Measurements from ENCODE around the gene SUMO4. TPM values are rescaled to one million over a fixed set of nuclear protein-coding genes. Genes with fewer than 3 reads are reported as not detected.

SUMO4 gene
- polyA plus RNA-seq, 1 of the 3 experiments (the other 2 are of a cell fraction) = not detected

DNA sequence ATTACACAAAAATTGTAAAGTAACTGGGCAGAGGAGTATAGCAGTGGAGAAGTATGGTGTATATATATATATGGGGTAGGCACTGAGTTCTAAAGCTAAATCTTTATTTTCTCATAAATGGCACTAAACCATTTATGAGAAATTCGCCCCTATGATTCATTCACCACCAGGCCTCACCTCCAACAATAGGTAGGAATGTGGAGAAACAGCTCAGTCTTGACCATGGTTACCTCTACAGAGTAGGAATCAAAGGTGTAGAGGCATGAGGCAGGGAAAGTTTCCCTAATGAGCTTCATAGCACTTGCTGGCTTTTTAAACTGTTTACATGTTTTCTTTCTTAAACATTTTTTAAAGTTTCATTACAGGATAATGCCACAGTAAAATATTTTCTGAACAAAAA lies 36.9 kb upstream of the SUMO4 start (continued):
- TF ChIP-seq, protein P1, sequence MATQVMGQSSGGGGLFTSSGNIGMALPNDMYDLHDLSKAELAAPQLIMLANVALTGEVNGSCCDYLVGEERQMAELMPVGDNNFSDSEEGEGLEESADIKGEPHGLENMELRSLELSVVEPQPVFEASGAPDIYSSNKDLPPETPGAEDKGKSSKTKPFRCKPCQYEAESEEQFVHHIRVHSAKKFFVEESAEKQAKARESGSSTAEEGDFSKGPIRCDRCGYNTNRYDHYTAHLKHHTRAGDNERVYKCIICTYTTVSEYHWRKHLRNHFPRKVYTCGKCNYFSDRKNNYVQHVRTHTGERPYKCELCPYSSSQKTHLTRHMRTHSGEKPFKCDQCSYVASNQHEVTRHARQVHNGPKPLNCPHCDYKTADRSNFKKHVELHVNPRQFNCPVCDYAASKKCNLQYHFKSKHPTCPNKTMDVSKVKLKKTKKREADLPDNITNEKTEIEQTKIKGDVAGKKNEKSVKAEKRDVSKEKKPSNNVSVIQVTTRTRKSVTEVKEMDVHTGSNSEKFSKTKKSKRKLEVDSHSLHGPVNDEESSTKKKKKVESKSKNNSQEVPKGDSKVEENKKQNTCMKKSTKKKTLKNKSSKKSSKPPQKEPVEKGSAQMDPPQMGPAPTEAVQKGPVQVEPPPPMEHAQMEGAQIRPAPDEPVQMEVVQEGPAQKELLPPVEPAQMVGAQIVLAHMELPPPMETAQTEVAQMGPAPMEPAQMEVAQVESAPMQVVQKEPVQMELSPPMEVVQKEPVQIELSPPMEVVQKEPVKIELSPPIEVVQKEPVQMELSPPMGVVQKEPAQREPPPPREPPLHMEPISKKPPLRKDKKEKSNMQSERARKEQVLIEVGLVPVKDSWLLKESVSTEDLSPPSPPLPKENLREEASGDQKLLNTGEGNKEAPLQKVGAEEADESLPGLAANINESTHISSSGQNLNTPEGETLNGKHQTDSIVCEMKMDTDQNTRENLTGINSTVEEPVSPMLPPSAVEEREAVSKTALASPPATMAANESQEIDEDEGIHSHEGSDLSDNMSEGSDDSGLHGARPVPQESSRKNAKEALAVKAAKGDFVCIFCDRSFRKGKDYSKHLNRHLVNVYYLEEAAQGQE (IDR thresholded peaks at IDR 0.05; ENCODE audit: low read depth, low read length) = no peak
- TF ChIP-seq, protein P2, sequence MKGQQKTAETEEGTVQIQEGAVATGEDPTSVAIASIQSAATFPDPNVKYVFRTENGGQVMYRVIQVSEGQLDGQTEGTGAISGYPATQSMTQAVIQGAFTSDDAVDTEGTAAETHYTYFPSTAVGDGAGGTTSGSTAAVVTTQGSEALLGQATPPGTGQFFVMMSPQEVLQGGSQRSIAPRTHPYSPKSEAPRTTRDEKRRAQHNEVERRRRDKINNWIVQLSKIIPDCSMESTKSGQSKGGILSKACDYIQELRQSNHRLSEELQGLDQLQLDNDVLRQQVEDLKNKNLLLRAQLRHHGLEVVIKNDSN (IDR thresholded peaks at IDR 0.05; ENCODE audit: borderline replicate concordance, low read depth) = no peak
- TF ChIP-seq RFX5 (IDR thresholded peaks at IDR 0.05; ENCODE audit: low read length) (no peak), TEAD4 (IDR thresholded peaks at IDR 0.05; ENCODE audit: borderline replicate concordance, insufficient read depth) (no peak), RCOR1 (IDR thresholded peaks at IDR 0.05; ENCODE audit: low read length) (no peak), MXI1 (IDR thresholded peaks at IDR 0.05; ENCODE audit: low read depth, low read length) (no peak), CHD2 (IDR thresholded peaks at IDR 0.05; ENCODE audit: low read length, partially characterized antibody) (no peak), SIN3A (IDR thresholded peaks at IDR 0.05; ENCODE audit: borderline replicate concordance, low read depth, low read length) (no peak)
- TF ChIP-seq, protein P3, sequence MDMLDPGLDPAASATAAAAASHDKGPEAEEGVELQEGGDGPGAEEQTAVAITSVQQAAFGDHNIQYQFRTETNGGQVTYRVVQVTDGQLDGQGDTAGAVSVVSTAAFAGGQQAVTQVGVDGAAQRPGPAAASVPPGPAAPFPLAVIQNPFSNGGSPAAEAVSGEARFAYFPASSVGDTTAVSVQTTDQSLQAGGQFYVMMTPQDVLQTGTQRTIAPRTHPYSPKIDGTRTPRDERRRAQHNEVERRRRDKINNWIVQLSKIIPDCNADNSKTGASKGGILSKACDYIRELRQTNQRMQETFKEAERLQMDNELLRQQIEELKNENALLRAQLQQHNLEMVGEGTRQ (IDR thresholded peaks at IDR 0.05; ENCODE audit: borderline replicate concordance, low read depth, low read length) = no peak
- TF ChIP-seq, protein P4, sequence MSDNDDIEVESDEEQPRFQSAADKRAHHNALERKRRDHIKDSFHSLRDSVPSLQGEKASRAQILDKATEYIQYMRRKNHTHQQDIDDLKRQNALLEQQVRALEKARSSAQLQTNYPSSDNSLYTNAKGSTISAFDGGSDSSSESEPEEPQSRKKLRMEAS (IDR thresholded peaks at IDR 0.05; ENCODE audit: low read depth) = no peak
- TF ChIP-seq, protein P5, sequence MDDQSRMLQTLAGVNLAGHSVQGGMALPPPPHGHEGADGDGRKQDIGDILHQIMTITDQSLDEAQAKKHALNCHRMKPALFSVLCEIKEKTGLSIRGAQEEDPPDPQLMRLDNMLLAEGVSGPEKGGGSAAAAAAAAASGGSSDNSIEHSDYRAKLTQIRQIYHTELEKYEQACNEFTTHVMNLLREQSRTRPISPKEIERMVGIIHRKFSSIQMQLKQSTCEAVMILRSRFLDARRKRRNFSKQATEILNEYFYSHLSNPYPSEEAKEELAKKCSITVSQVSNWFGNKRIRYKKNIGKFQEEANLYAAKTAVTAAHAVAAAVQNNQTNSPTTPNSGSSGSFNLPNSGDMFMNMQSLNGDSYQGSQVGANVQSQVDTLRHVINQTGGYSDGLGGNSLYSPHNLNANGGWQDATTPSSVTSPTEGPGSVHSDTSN (IDR thresholded peaks at IDR 0.05) = no peak

DNA sequence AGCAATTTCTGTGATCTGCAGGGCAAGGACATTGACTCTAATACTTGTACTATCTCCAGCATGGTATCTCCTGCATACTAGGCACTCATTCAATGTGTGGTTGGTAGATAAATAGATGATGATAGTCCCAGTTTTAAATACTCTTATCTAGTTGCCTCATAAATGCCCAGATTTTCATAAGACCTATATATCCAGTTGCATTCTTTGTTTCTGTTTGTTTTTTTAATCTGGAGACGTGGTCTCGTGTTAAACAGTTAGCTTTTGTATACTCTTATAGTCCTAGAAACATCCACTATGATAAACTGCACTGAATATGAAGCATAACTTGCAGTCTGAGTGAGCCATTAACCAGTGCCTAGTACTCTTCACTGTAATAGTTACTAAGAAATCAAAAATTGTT lies 35.5 kb upstream of the SUMO4 start:
- Histone ChIP-seq H3K79me2 (ENCODE audit: insufficient read depth) (peaks cover 100% of the 10 kb centered on the region), H3K4me2 (no peak overlapping the region), H3K9me3 (no peaks in the 10 kb centered on the region), H3K9ac (no peak overlapping the region), H3K9me2 (no peaks in the 10 kb centered on the region), H3K4me3 (ENCODE audit: low read depth in 2 of 2, low read length in 1 of 2) (no peak overlapping the region), H4K20me1 (ENCODE audit: insufficient read depth) (peaks cover 98% of the 10 kb centered on the region), H3K27me3 (ENCODE audit: insufficient read depth) (no peaks in the 10 kb centered on the region), H3K27ac (ENCODE audit: low read depth in 2 of 2, low read length in 1 of 2) (no peak overlapping the region), H3K4me1 (ENCODE audit: control insufficient read depth in 1 of 2, insufficient read depth in 2 of 2, low read depth in 1 of 2, low read length in 1 of 2) (peaks cover 0 to 2% of the 10 kb centered on the region in 2 experiments; a peak in 2 of 4 replicates), H3F3A (replicated peaks; ENCODE audit: insufficient read depth) (peaks cover 4% of the 10 kb centered on the region), H2AFZ (ENCODE audit: low read depth) (no peak overlapping the region), H3K36me3 (replicated peaks in 1 of 2; ENCODE audit: control insufficient read depth in 1 of 2, insufficient read depth in 2 of 2, low read length in 1 of 2) (peaks cover 0 to 14% of the 10 kb centered on the region in 2 experiments)
- POLR2A ChIA-PET = no interaction called here
- CTCF ChIA-PET = no interaction called here
- no peak for DNase-seq
- 98% methylated on average over 2 of the region's 2 CpGs for WGBS (ENCODE audit: low lambda C conversion rate)
- TF ChIP-seq NRF1 (IDR thresholded peaks at IDR 0.05; ENCODE audit: low read depth, low read length) = no peak
- no peak for TF ChIP-seq FOXJ3 (CRISPR knock-in tag; IDR thresholded peaks at IDR 0.05)
- no peak for TF ChIP-seq CHD2 (IDR thresholded peaks at IDR 0.05; ENCODE audit: low read length, partially characterized antibody)
- no peak for TF ChIP-seq EZH2phosphoT487 (IDR thresholded peaks at IDR 0.05; ENCODE audit: borderline replicate concordance, low read depth)
- TF ChIP-seq, protein P1 (IDR thresholded peaks at IDR 0.05; ENCODE audit: low read depth, low read length) = no peak
- TF ChIP-seq, protein P4 (IDR thresholded peaks at IDR 0.05; ENCODE audit: low read depth) = no peak
- no peak for TF ChIP-seq POLR2AphosphoS5 (IDR thresholded peaks at IDR 0.05; ENCODE audit: low read depth, low read length)
- no peak for TF ChIP-seq NFIC (IDR thresholded peaks at IDR 0.05; ENCODE audit: borderline replicate concordance)
- TF ChIP-seq TAF1 (IDR thresholded peaks at IDR 0.05; ENCODE audit: borderline replicate concordance, low read depth, low read length) = no peak
- no peak for TF ChIP-seq RAD21 (IDR thresholded peaks at IDR 0.05; ENCODE audit: low read length)
- no peak for TF ChIP-seq TCF12 (IDR thresholded peaks at IDR 0.05)
